T-helper 2 cell (primary cell): ENCODE measurements around the gene TARBP1.
"Not testable (repeated sequence)": the region's sequence is repeated elsewhere in the genome, so short reads cannot be mapped to it uniquely, and the experiment has no call there.

Experiments
- DNase-seq, 5 experiments: peaks; one replicate each; pipeline versions ENCODE4 v3.0.0 to v3.0.0-alpha.2; 2012 to 2022

Gene TARBP1

GRCh38 chr1:234379591-234380109 lies 99.3 kb downstream of the TARBP1 start:
- not testable (repeated sequence) for DNase-seq

GRCh38 chr1:234375672-234376071 lies 103.3 kb downstream of the TARBP1 start:
- no peak for DNase-seq

DNA sequence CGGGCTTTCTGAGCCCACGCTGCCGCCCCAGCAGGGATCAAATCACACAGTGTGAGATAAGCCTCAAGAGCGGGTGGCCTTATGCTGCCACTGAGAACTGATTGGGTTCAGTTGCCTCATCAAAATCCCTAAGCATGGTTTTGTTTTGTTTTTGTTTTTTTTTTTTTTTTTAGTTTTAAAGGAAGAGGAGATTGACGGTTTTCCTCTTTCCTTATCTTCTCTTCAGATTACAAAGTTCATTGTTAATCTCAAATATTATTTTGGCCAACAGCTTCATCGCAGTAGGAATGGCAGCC lies 105.1 kb downstream of the TARBP1 start:
- no peak for DNase-seq

DNA sequence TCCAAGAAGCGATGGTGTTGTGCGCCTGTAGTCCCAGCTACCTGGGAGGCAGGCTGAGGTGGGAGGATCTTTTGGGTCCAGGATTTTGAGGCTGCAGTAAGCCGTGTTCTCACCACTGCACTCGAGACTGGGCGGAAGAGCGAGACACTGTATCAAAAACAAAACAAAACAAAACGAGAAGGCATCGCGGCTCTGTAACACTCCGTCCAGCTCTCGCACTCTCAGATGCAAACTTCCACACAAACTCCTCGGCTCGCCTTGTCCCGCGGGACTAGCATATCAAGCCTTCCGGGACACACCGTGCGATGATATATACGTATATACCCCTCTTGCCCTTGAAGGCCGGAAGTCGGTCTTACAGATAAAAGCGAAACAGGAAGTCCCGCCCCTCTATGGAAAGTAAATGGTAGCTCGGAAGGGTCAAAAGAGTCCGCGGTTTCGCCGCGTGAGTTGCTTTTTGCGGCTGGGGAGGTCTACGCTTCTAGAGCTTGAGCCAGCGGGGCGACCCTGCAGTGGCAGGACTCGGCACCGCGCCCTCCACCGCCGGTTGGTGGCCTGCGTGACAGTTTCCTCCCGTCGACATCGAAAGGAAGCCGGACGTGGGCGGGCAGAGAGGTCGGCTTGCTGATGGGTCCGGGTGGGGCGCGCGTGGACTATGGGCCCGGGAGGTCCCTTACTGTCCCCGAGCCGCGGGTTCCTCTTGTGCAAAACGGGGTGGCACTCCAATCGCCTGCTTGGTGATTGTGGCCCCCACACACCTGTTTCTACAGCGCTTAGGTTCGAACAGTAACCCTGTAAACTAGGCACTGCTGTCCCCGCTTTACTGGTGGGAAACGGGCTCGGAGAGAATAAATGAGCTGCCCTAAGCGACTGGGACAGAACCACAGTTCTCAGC lies 105.7 kb downstream of the TARBP1 start, which contains the start of gene COA6:
Gene COA6, plus strand, starts transcription at position 393 of the 895 bp plus-strand sequence. Its CDS starts 11 bp downstream, at position 404.
- peak; percentile 72 to 97 (median 88) for DNase-seq

GRCh38 chr1:234372011-234372757 lies 106.8 kb downstream of the TARBP1 start:
- no peak for DNase-seq

DNA sequence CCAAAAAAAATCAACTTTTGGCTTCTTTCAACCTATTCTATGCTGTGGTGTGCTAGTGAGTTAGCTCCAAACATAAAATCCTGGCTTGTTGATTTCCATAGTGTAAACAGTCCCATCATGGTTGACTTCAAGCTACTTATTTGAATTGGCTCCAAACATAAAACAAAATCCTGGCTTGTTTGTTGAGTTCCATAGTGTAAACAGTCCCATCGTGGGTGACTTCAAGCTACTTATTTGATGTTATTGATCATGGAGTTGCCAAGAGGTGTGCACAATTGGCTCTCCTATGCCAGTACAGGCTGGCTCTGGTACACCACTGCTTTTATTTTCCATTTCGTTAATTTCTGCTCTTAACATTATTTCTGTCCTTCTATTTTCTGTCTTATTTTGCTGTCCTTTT lies 107.6 kb downstream of the TARBP1 start:
- DNase-seq: no peak

DNA sequence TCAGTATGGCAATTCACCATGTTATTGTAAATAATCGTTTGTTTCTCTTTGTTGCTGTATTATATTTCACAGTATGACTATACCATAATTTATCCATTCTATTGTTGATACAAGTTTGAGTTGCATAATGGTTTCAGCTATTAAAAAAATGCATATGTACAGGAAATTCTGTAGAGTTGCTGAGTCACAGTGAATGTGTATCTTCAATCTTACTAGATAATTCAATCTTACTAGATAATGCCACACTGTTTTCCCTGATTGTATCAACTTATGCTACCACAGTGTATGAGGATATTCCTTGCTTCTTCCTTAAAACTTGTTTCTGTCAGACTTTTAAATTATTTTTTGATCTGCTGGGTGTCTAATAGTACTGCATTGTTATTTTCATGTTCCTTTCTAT lies 109.2 kb downstream of the TARBP1 start:
- DNase-seq: peak in 1 of 5 experiments; percentile 41

GRCh38 chr1:234369033-234369430 lies 109.9 kb downstream of the TARBP1 start:
- DNase-seq: no peak

DNA sequence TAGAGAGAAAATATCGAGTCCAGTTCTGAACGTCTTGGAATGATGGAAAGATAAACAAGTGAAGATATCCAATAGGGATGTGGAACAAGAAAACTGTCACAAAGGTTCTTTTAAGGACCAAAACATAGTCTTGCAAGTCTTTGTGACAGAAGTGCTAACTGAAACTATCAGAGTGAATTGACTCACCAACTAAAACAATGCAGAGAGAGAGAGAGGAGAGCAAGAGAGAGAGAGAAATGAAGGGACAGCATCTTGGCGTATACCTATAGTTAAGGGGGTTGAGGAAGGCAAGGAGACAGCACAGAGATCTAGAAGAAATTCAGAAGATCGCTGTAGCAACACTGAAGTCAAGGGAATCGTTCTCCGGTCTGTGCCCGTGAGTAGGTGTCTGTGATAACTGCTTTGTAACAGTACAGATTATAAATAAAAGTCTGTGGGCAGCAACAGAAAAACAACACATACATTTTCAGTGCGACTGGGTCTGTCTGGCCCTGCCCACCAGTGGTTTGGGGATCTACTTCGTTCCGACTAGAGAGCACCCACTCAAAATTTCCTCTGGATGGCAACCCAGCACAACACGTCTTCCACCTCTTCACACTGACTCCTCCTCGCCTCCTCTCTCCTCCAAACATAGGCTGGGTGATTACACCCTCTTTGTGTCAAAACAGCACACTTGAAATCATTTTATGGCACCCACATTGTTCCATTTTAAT lies 110.5 kb downstream of the TARBP1 start:
- peak in 2 of 5 experiments; percentile 29 to 80 for DNase-seq

DNA sequence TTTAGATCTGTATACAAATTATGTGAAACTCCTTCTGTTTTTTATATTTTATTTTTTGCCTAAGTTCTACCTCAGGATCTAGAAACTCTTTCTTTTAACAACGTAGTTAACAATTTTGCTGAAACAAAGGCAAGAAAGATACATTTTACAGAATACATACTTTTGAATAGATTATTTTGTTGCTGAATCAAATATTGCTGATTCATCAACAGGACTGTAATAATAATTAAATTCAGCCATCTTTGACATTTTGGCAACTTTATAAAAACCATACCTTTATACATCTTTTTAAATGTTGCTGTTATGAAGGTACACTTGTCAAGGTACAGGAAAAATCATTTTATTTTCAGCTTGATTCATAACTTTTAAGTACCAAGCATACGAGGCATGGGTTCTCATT lies 116.4 kb downstream of the TARBP1 start:
- no peak for DNase-seq

DNA sequence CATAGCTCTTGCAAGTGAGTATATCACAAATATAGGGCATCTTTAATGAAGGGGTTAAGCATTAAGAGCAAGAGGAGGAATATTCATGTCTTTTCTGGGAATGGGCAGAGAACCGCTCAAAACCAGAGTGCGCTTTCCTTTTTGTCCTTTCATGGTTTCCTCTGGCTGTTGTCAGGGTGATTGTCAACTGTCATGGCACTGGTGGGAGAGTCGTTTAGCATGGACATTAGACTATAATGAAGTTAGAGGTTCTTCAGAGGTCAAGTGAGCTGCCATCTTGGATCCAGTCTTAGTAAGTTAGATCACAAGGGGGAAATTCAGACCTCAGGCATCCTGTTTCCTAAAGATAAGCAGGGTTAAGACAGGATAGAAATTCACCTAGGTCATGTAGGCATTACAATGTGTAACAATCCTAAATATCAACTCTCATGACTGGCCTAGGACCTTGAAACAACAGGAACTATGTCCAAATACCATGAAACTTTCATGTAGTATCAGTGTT lies 117.8 kb downstream of the TARBP1 start:
- DNase-seq: no peak

- no peak for DNase-seq
Measured at GRCh38 chr1:234357831-234358230, 121.1 kb downstream of the TARBP1 start.

- peak; percentile 13 to 76 (median 30) for DNase-seq
Measured at GRCh38 chr1:234356615-234357269, 122.2 kb downstream of the TARBP1 start.

GRCh38 chr1:234355782-234356510 lies 123.0 kb downstream of the TARBP1 start:
- peak in 1 of 5 experiments; percentile 22 for DNase-seq

DNA sequence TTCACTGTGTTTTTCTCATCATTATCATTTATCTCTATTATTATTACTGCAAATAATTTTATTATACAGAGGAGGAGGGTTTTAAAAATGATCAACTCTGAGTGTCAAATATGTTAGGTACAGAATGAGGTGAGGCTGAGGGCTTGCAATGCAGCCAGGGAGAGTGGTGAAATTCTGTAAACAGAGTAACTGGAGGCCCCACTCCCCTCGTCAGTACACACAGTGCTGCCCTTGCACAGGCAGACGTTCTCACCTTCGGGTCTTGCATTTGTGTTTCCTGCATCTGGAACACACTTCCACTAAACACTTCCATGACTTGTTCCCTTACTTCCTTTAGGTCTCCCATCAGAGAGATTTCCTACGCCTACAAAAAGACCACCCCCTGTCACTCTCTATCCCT lies 130.0 kb downstream of the TARBP1 start:
- DNase-seq: no peak

DNA sequence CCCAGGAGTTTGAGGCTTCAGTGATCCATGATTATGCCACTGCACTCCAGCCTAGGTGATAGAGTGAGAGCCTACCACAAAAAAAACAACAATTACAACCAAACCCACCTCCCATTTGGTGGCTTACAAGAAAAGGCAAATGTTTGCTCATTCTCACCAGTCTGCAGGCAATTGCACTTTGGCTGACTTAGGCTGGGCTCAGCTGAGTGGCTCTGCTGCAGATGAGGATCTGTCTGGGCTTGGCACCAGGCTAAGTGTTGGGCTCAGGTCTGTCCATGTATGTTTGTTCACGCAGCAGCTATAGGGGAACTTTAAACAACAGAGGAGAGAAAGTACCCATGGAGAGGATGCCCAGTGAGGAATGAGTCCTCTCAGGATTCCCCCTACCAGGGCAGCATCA lies 133.7 kb downstream of the TARBP1 start:
- no peak for DNase-seq

GRCh38 chr1:234342774-234343173 lies 136.2 kb downstream of the TARBP1 start:
- DNase-seq: no peak
